ENCODE data around the gene STXBP6. TPM values are rescaled to one million over a fixed set of nuclear protein-coding genes. Genes with fewer than 3 reads are reported as not detected.
A peak's percentile ranks its signal among the peaks of the same experiment; 100 is the strongest.

Gene STXBP6
- total RNA-seq, 4 donors from 2014 or later, result 7.1 to 16.8 (median 8.9) TPM

DNA sequence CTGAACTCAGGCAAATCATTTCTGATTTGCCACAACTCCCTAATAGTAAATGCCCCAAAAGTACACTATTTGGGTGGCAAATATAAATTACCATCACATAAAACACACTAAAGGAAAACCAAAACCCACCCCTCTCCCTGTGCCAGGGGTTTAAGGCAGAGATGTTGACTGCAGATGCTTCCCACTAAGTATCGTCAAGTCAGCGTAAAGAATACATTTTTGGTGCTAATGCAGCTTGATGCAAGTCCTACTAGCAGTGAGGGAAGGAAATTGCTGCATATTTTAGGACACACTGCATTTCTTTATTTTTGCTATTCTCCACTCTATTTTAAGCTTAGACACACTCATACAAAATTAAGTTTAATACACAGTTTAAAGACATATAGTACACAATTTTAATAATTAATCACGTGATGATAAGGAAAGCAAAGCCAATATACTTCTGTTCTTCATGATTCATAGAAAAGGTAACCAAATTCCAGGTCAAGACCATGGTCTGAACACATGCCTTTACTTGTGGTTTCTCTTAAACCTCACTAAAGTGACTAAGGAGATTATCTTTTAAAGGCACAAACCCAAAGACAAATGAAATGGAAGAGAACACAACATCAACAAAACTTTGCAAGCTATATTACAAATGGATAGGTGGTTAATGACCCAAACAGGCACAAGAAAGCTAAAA lies 162.2 kb downstream of the STXBP6 start:
- in situ Hi-C loops (cut with MboI; ENCODE audit: low pct_ligation_motif_present in 1 of 4, low pct_unique_long_range_greater_than_20kb in 1 of 4, low sequenced_read_pairs in 3 of 4), result no loop called here
- Histone ChIP-seq H3K36me3 (no peaks in the 10 kb centered on the region), H3K9me3 (peaks cover 0 to 7% of the 10 kb centered on the region in 2 donors), H3K27ac (no peak overlapping the region), H3K4me1 (no peaks in the 10 kb centered on the region), H3K4me3 (no peak overlapping the region), H3K27me3 (no peaks in the 10 kb centered on the region)
- DNase-seq, result no peak
- WGBS, 2 donors (ENCODE audit: low coverage in 1 of 2), result 83 to 85% methylated on average over 3 of the region's 3 CpGs
- intact Hi-C loops (cut with DNase I; ENCODE audit: low total_unique reads), result no loop called here
- no peak for TF ChIP-seq POLR2AphosphoS5 (IDR thresholded peaks at IDR 0.05)
- TF ChIP-seq POLR2A (IDR thresholded peaks at IDR 0.05), result no peak

DNA sequence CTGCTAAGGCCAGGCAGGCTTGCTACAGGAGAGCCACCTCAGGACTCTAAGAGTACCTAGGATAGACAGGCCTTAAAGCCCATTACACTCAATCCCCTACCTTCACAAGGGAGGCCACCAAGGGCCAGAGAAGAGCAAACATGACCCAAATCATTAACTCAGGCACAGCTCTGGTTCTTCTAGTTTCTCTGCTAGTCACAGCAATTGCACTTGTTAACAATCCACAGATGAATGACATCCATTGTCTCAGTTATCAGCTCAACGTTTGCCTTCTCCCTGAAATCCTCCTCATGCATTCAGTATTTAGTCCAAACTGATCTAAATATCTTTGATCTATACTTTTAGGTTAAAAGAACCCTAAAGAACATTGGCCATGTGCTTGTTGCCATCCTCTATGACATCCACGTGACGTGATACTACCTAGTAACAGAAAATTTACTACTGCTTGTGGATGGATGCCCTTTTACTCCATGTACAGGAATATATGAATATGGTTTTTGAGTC lies 164.5 kb downstream of the STXBP6 start:
- Histone ChIP-seq H3K27me3 (no peaks in the 10 kb centered on the region), H3K27ac (no peak overlapping the region)
- TF ChIP-seq POLR2AphosphoS5 (IDR thresholded peaks at IDR 0.05), result no peak
- TF ChIP-seq, protein P1, sequence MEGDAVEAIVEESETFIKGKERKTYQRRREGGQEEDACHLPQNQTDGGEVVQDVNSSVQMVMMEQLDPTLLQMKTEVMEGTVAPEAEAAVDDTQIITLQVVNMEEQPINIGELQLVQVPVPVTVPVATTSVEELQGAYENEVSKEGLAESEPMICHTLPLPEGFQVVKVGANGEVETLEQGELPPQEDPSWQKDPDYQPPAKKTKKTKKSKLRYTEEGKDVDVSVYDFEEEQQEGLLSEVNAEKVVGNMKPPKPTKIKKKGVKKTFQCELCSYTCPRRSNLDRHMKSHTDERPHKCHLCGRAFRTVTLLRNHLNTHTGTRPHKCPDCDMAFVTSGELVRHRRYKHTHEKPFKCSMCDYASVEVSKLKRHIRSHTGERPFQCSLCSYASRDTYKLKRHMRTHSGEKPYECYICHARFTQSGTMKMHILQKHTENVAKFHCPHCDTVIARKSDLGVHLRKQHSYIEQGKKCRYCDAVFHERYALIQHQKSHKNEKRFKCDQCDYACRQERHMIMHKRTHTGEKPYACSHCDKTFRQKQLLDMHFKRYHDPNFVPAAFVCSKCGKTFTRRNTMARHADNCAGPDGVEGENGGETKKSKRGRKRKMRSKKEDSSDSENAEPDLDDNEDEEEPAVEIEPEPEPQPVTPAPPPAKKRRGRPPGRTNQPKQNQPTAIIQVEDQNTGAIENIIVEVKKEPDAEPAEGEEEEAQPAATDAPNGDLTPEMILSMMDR (IDR thresholded peaks at IDR 0.05), result no peak

DNA sequence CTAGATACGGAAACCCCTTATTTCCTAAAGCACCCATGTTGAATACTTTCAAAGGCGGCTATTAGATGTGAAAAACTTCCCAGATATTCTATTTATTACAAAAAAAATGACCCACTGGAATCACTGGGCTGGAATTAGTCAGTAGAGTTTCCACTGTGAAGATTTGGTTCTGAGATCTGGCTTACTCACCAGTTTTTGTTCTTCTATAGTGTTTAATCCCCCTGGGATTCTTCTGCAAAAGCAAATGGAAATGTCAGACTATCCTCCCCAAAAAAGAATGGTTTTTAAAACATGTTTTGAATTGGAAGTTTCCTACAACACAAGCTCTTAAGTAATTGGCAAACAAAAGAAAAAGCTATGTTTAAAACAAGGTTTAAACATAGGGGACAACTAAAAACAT lies 166.4 kb downstream of the STXBP6 start:
- H3K4me3 ChIP-seq, result no peak overlapping the region
- in situ Hi-C loops (cut with MboI; ENCODE audit: low pct_ligation_motif_present in 1 of 4, low pct_unique_long_range_greater_than_20kb in 1 of 4, low sequenced_read_pairs in 3 of 4), result no loop called here
- TF ChIP-seq, protein P1 (IDR thresholded peaks at IDR 0.05), result no peak
- peaks cover 0 to 8% (median 2%) of the 10 kb centered on the region in 4 donors for H3K4me1 ChIP-seq
- no peak for DNase-seq
- 79 to 88% methylated on average over 2 of the region's 2 CpGs for WGBS, 2 donors (ENCODE audit: low coverage in 1 of 2)
- no peaks in the 10 kb centered on the region for H3K9me3 ChIP-seq
- H3K36me3 ChIP-seq, result no peaks in the 10 kb centered on the region
- no peaks in the 10 kb centered on the region for H3K27me3 ChIP-seq
- no peak overlapping the region for H3K27ac ChIP-seq
- intact Hi-C loops (cut with DNase I; ENCODE audit: low total_unique reads), result no loop called here

More for the DNA sequence above, 164.5 kb downstream of the STXBP6 start:
- intact Hi-C loops (cut with DNase I; ENCODE audit: low total_unique reads) (no loop called here), in situ Hi-C loops (cut with MboI; ENCODE audit: low pct_ligation_motif_present in 1 of 4, low pct_unique_long_range_greater_than_20kb in 1 of 4, low sequenced_read_pairs in 3 of 4) (no loop called here)
- WGBS, 2 donors (ENCODE audit: low coverage in 1 of 2), result 47 to 53% methylated on average over 3 of the region's 3 CpGs
- no peak for DNase-seq
- no peaks in the 10 kb centered on the region for H3K36me3 ChIP-seq
- peaks cover 0 to under 1% of the 10 kb centered on the region in 2 donors for H3K9me3 ChIP-seq
- no peak overlapping the region for H3K4me3 ChIP-seq
- H3K4me1 ChIP-seq, result peaks cover 0 to 8% (median 2%) of the 10 kb centered on the region in 4 donors

DNA sequence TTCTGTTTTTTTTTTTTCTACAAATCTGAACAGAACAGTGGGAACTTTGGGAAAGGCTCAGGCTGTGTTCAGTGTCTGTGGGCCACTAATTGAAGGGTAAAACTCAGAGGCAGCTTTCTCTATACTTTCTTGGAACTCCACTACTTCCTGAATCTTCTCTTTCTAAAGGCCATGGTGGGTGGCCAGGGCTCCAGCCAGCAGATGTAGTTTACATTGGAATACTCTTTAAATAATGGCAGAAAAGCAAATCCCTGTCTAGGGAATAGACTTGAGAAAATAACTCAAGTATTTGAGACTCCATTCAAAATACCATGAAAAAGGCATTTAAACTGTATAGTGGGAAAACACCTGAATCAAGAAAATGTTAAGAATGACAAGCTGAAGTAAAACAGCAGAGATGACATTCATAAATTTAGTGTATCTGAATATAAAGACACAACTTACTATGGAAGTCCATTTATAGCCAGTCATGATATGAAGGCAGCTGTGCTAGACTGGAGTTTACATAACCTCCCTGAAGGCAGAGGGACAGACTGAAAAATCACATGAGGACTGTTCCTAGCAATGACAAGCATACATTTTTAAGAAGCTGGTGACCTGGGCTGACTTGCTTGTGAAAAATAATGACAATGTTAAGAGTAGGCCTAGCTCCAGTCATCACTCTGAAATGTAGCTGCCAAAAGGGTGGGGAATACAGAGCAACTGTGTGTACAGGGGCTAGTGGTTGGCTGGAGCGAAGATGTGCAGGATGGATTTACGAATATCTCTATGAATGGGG lies 168.6 kb downstream of the STXBP6 start:
- TF ChIP-seq POLR2A (IDR thresholded peaks at IDR 0.05), result no peak
- no peak for TF ChIP-seq POLR2AphosphoS5 (IDR thresholded peaks at IDR 0.05)
- no peak for TF ChIP-seq EP300 (IDR thresholded peaks at IDR 0.05; ENCODE audit: low read depth)
- TF ChIP-seq, protein P1 (IDR thresholded peaks at IDR 0.05), result no peak
- no peak for DNase-seq
- no peaks in the 10 kb centered on the region for H3K9me3 ChIP-seq
- H3K4me3 ChIP-seq, result no peak overlapping the region
- H3K27ac ChIP-seq, result peak overlapping the region in 1 of 4 donors; percentile 14
- intact Hi-C loops (cut with DNase I; ENCODE audit: low total_unique reads) (no loop called here), in situ Hi-C loops (cut with MboI; ENCODE audit: low pct_ligation_motif_present in 1 of 4, low pct_unique_long_range_greater_than_20kb in 1 of 4, low sequenced_read_pairs in 3 of 4) (no loop called here)
- H3K4me1 ChIP-seq, result peaks cover 0 to 12% (median 4%) of the 10 kb centered on the region in 4 donors
- H3K36me3 ChIP-seq, result no peaks in the 10 kb centered on the region
- 93 to 100% methylated on average over 1 to 2 of the region's 2 CpGs for WGBS, 2 donors (ENCODE audit: low coverage in 1 of 2)
- no peaks in the 10 kb centered on the region for H3K27me3 ChIP-seq
